Subcutaneous abdominal adipose tissue (tissue), 5 donors: ENCODE results near the gene CLCNKB.

Experiments
- H3K27ac ChIP-seq: one replicate; pipeline ENCODE4 v1.7.0; 2013; ENCODE audit warnings: low read depth, mild to moderate bottlenecking, inconsistent platforms, low read length, moderate library complexity
- H3K27me3 ChIP-seq, 5 donors: one replicate each; pipeline ENCODE4 v1.7.0; 2013; ENCODE audit warnings: low read length in 5 of 5, inconsistent platforms in 1 of 5; ENCODE audit not compliant: control insufficient read depth in 5 of 5, insufficient read depth in 4 of 5
- H3K36me3 ChIP-seq, 5 donors: one replicate each; pipeline ENCODE4 v1.7.0; 2013; ENCODE audit warnings: low read length in 5 of 5; ENCODE audit not compliant: control insufficient read depth in 5 of 5, insufficient read depth in 5 of 5
- H3K4me1 ChIP-seq, 5 donors: one replicate each; pipeline ENCODE4 v1.7.0; 2013; ENCODE audit warnings: low read length in 5 of 5, mild to moderate bottlenecking in 3 of 5, moderate library complexity in 1 of 5; ENCODE audit not compliant: control insufficient read depth in 5 of 5, insufficient read depth in 5 of 5
- H3K4me3 ChIP-seq, 5 donors: one replicate each; pipeline ENCODE4 v1.7.0; 2013; ENCODE audit warnings: low read length in 5 of 5, low read depth in 1 of 5
- H3K9ac ChIP-seq, 5 donors: one replicate each; pipeline ENCODE4 v1.7.0; 2013; ENCODE audit warnings: low read length in 5 of 5, mild to moderate bottlenecking in 4 of 5, moderate library complexity in 3 of 5
- H3K9me3 ChIP-seq, 5 donors: one replicate each; pipeline ENCODE4 v1.7.0; 2013; ENCODE audit warnings: low read length in 5 of 5; ENCODE audit not compliant: control insufficient read depth in 5 of 5
- donor health status: healthy.
- donor health status: healthy.
- donor health status: healthy.
- donor health status: healthy.
- donor health status: healthy.

CLCNKB gene

DNA sequence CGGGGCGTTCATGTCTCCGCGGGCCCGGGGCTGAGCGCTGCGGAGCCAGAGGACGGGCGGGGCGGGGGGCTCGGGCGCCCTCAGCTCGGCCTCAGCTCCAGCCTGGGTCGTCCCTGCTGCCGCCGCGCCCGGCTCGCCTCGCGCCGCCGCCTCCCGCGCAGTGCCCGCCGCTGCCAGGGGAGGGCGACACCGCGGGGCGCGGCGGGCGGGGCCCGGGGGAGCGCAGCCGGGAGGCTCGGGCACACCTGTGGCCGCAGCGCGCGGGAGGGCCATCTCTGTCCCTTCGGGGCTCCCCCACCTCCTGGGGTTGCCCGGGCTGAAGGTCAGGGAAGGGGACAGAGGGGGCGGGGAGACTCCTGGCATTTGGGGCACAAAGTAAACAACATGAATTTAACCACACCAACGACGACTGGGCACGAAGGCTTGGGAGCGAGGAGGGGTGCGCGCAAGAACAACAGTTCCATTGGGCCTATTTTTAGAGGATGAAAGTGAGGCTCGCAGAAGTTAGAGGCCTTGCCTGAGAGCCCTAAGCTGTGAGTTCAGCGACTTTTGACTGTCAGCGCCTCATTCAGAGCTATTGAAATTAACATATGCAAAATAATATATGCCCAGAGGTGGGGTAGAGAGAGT, 30.0 kb downstream of the CLCNKB start, which contains the start of gene FAM131C:
Gene FAM131C (minus strand): TSS at position 162 of the 630 bp plus-strand sequence. CDS start 209 bp downstream, outside the sequence.
- Histone ChIP-seq H3K27me3 (peaks cover 0 to 18% (median 13%) of the 10 kb centered on the region in 5 donors), H3K4me3 (peak within 1 kb of the TSS in 4 of 5 donors; percentile 14 to 38 (median 28)), H3K27ac (no peak within 1 kb of the TSS), H3K36me3 (no peaks in the 10 kb centered on the region), H3K9me3 (no peaks in the 10 kb centered on the region), H3K4me1 (peaks cover 0 to 32% (median 16%) of the 10 kb centered on the region in 5 donors), H3K9ac (peak within 1 kb of the TSS in 1 of 5 donors; percentile 28)

DNA sequence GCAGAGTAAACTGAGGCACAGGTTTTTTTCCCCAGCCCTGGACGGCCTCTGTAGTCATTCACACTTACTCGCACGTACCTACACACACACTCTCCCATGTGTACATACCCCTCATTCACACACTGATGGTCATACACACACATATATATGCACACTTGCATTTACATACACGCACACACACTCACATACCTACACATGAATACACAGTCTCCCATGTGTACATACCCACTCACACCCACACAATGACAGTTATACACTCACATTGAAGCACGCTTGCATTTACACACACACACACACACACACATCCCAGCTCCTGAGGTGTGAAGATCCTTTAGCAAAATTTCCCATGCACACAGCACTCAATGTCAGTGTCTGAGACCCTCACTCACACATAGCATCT, 30.6 kb downstream of the CLCNKB start:
- H3K36me3 ChIP-seq: no peaks in the 10 kb centered on the region
- peaks cover 4 to 38% (median 19%) of the 10 kb centered on the region in 5 donors for H3K4me1 ChIP-seq
- H3K9ac ChIP-seq: no peak overlapping the region
- H3K9me3 ChIP-seq: no peaks in the 10 kb centered on the region
- H3K27ac ChIP-seq: no peak overlapping the region
- peaks cover 0 to 18% (median 13%) of the 10 kb centered on the region in 5 donors for H3K27me3 ChIP-seq
- H3K4me3 ChIP-seq: no peak overlapping the region

DNA sequence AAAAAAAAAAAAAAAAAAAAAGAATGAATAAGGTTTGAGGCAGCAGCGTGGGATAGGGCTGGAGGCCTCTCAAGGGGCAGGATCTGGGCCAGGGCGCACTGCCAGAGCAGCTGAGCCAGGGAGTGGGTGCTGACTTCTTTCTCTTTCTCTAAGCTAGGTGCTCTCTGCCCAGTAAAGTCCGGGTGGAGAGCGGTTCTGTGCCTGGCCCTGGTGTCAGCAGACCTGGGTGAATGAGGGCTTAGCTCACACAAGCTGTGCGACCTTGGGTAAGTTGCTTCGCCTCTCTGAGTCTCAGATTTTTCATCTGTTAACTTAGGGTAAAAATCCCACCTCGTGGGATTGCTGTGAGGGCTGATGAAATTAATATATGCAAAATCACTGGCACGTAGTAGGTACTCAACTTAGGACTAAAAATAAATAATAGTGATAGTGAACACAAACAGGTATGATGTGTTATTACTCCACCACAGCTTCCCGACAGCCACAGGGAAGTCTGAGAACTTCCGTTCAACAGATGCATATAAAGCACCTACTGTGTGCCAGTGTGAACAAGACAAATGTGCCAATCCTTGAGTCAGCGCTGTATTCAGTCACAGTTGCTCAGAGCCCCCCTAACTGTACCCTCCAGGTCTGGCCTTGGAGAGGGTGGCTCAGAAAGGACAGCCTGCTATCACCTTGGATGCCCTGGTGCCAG, 31.9 kb downstream of the CLCNKB start:
- Histone ChIP-seq H3K9ac (no peak overlapping the region), H3K36me3 (no peaks in the 10 kb centered on the region), H3K27me3 (peaks cover 0 to 18% (median 13%) of the 10 kb centered on the region in 5 donors), H3K27ac (no peak overlapping the region), H3K4me1 (peaks cover 4 to 39% (median 20%) of the 10 kb centered on the region in 5 donors), H3K4me3 (no peak overlapping the region), H3K9me3 (no peaks in the 10 kb centered on the region)

DNA sequence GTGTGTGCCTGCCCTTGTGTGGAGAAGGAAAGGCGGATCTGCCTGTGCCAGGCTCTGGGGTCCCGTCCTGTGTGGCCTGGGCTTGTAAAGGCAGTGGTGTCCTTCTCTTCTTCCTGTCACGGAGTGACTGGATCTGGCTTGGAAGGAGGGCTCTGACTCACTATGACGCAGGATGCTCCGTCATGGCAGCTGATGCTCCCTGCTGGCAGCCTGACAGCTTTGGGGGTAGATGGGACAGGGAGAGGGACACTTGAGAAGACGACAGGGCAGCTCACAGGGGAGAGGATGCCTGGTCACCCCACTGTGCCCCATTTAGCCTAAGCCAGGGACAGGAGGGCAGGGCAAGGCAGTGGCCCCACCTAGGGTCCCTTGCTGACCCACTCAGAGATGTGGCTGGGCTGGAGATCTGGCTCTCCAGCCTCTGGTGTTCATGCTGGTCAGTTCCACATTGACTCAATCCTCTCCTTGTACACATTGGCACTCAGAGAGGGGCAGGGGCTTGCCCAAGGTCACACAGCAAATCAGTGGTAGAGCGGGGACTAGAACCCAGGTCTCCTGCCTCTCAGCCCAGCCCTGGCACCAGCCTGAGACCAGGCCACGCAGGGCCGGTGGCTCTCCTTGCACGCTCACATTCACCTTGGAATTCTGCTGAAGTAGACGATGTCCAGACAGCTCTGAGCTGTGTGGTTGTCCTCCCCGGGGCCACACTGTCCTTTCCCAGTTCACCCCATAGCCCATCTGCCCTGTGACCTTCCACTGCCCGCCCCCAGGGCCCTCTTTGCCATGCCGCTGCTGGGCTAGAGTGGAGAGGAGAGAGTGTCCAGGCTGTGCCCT, 32.7 kb downstream of the CLCNKB start:
- Histone ChIP-seq H3K4me1 (peaks cover 4 to 39% (median 20%) of the 10 kb centered on the region in 5 donors), H3K9ac (peak overlapping the region in 1 of 5 donors; percentile 31), H3K27ac (no peak overlapping the region), H3K27me3 (peaks cover 0 to 18% (median 13%) of the 10 kb centered on the region in 5 donors), H3K36me3 (no peaks in the 10 kb centered on the region), H3K4me3 (no peak overlapping the region), H3K9me3 (no peaks in the 10 kb centered on the region)

DNA sequence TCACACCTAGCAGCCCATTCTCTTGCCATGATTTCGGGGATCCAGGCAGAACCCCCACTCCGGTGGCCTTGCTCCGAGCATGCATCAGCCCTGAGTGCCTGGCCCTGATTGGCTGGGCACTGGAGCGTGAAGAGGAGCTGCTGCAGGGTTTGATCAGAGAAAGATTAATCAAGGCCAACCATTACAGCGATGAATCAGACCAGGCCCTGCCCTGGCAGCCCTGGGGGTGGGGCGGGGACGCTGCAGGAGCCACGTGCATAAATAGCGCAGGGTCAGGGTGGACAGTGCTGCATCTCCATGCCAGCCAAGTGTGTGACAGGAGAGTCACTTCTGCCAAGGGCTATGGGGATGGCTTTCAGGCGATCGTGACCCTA, 33.3 kb downstream of the CLCNKB start:
- no peaks in the 10 kb centered on the region for H3K9me3 ChIP-seq
- H3K4me3 ChIP-seq: no peak overlapping the region
- peak overlapping the region in 1 of 5 donors; percentile 31 for H3K9ac ChIP-seq
- no peak overlapping the region for H3K27ac ChIP-seq
- H3K4me1 ChIP-seq: peaks cover 4 to 39% (median 23%) of the 10 kb centered on the region in 5 donors
- peaks cover 0 to 18% (median 13%) of the 10 kb centered on the region in 5 donors for H3K27me3 ChIP-seq
- no peaks in the 10 kb centered on the region for H3K36me3 ChIP-seq

DNA sequence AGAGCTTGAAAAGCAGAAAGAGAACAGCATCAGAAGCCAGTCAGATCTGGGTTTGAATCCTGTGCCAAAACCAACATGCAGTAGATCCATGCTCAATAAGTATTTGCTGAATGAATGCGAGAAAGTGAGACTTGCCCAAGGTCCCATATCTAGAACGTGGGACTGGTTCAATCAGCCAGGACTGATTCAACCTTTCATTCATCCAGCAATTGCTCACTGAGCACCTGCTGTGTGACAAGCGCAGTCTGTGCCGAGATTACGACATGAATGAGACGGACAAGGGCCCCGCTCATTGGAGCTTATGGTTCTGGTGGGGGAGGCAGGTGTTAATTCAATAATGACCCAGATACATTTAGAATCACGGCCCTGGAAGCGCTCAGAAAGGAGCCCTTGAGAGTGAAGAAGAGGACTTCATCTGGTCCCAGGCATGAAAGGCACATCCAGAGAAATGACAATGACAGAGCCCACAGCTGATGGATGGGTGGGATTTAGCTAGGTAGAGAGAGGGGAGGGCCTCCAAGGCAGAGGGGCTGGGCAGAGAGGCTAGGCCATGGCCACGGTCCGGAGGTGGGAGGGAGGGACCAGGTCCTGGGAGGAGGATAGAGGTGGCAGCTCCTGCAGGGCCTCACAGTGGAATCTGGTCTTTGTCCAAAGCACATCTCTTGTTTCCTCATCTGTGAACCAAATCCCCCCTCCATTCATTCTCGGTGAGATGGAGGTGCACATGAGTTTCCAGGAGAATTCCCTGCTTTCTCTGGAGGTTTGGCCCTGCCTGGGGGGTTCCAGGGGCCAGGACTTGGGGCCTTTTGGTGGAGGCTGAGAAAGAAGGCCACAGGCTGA, 34.0 kb downstream of the CLCNKB start:
- Histone ChIP-seq H3K4me3 (no peak overlapping the region), H3K9me3 (no peaks in the 10 kb centered on the region), H3K27me3 (peaks cover 0 to 12% (median 5%) of the 10 kb centered on the region in 5 donors), H3K27ac (no peak overlapping the region), H3K36me3 (no peaks in the 10 kb centered on the region), H3K9ac (no peak overlapping the region), H3K4me1 (peaks cover 4 to 39% (median 29%) of the 10 kb centered on the region in 5 donors)

DNA sequence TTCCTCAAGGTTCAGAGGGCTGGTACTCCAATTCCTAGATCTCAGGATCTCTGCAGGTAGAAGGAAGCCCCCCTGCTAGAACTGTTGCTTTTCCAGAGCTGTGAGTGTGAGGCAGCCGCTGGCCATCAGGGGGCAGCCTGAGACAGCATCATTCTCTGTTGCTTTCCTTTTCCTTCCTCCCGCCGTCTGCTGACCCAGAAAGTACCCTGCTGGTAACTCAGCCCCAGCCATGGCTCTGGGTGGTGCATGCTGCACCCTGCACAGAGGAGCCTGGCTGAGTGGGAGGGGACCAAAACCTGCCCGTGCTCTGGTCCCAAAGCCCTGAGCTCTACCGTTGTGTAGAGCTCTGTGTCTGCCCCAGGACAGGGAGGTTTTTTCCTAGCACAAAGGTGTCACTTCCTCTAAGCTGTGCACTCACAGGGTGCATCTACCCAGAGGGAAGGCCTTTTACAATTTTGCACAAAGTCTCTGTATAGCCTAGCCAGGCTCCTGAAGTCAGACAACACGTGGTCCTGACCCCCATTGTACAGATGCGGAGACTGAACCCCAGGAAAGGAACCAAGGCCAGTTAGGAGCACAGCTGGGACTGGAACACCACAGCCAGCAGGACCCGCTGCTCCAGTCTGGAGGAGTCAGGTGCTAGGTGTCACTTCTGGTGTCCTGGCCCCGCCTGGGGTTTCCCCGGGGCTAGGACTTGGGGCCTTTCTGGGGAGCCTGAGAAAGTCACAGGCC, 35.5 kb downstream of the CLCNKB start:
- H3K9ac ChIP-seq: no peak overlapping the region
- peak overlapping the region in 1 of 5 donors; percentile 31 for H3K4me3 ChIP-seq
- H3K27ac ChIP-seq: no peak overlapping the region
- H3K36me3 ChIP-seq: no peaks in the 10 kb centered on the region
- no peaks in the 10 kb centered on the region for H3K9me3 ChIP-seq
- H3K4me1 ChIP-seq: peaks cover 4 to 31% (median 22%) of the 10 kb centered on the region in 5 donors
- H3K27me3 ChIP-seq: peaks cover 0 to 2% (median 0%) of the 10 kb centered on the region in 5 donors

DNA sequence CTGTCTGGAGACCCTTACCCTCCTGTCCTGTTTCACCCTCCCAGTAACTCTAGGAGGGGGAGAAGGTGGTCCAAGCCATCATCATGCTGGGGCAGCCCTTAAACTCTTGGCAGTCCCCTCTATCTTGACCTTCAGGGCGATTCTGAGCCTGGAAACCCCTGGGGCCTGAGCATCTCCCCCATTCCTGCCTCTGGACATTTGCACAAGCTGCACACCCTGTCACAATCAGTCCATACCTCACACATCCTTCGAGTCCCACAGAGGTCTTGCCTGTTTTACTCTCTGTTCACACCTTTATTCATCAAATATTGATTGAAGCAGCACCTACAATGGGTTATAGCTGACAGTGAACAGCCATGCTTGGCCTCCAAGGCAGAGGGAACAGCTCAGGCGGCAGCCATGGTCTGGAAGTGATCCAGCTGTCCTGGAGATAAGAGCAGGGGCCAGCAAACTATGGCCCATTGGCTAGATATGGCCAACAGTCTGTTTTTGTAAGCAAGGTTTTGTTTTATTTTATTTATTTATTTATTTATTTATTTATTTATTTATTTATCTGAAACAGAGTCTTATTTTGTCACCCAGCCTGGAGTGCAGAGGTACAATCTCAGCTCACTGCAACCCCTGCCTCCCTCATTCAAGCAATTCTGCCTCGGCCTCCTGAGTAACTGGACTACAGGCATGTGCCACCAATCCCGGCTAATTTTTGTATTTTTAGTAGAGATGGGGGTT, 37.0 kb downstream of the CLCNKB start:
- Histone ChIP-seq H3K36me3 (no peaks in the 10 kb centered on the region), H3K4me1 (peaks cover 4 to 38% (median 27%) of the 10 kb centered on the region in 5 donors), H3K27me3 (no peaks in the 10 kb centered on the region)

More for the DNA sequence above, 37.0 kb downstream of the CLCNKB start:
- H3K4me3 ChIP-seq: no peak overlapping the region
- H3K9ac ChIP-seq: no peak overlapping the region
- no peak overlapping the region for H3K27ac ChIP-seq
- H3K9me3 ChIP-seq: no peaks in the 10 kb centered on the region
